Right lobe of liver (tissue), 6 donors: ENCODE measurements around the gene MYH9. TPM values are rescaled to one million over a fixed set of nuclear protein-coding genes. Genes with fewer than 3 reads are reported as not detected.
A peak's percentile ranks its signal among the peaks of the same experiment; 100 is the strongest.

ENCODE experiments used
- ATAC-seq, 4 donors: fragments of 200-7000 bp; cut with Tn5 transposase; one replicate each; pipeline ENCODE4 v1.9.1; 2020; ENCODE audit warnings: mild to moderate bottlenecking in 4 of 4, moderate library complexity in 4 of 4
- DNase-seq, 3 donors: peaks; one replicate each; pipeline ENCODE4 v3.0.0-alpha.2; 2020
- H3K27ac ChIP-seq, 3 donors: fragments of 200-600 bp; one replicate each; pipeline ENCODE4 v1.8.0; 2022
- H3K27me3 ChIP-seq, 2 donors: fragments of 200-600 bp; one replicate each; pipeline ENCODE4 v1.8.0; 2022
- H3K36me3 ChIP-seq, 4 donors: fragments of 200-600 bp; sonication (generic) in 1 of 4; one replicate each; pipeline versions ENCODE4 v1.5.1 to v1.8.0; 2017 to 2022; ENCODE audit warnings: control low read depth in 1 of 4
- H3K4me1 ChIP-seq, 4 donors: fragments of 200-600 bp; sonication (generic) in 1 of 4; one replicate each; pipeline versions ENCODE4 v1.5.1 to v1.8.0; 2017 to 2022; ENCODE audit warnings: control low read depth in 1 of 4
- H3K4me3 ChIP-seq, 3 donors: fragments of 200-600 bp; one replicate each; pipeline ENCODE4 v1.8.0; 2022
- H3K9me3 ChIP-seq, 4 donors: fragments of 200-600 bp; sonication (generic) in 1 of 4; one replicate each; pipeline versions ENCODE4 v1.5.1 to v1.8.0; 2017 to 2022; ENCODE audit warnings: control low read depth in 1 of 4
- CTCF ChIP-seq, 4 donors: fragments of 200-600 bp in 3 of 4; fragments of 450-650 bp in 1 of 4; IDR thresholded peaks; one replicate each; pipeline versions ENCODE4 v1.5.1 to v1.8.0; 2016 to 2022; ENCODE audit warnings: antibody characterized with exemption in 4 of 4, mild to moderate bottlenecking in 2 of 4
- POLR2A ChIP-seq: fragments of 450-650 bp; IDR thresholded peaks from one replicate; pipeline ENCODE4 v1.6.1; 2017; ENCODE audit warnings: antibody characterized with exemption, mild to moderate bottlenecking
- WGBS: methylation state at CpG from one replicate; pipeline ENCODE4 v1.1.6; 2018; ENCODE audit warnings: low coverage, low lambda C conversion rate; ENCODE audit not compliant: insufficient coverage; ENCODE audit errors: missing lambda C conversion rate; 5-methylcytosine and 5-hydroxymethylcytosine counted together
- intact Hi-C, 2 donors: fragments of 100-400 bp; cut with DNase I; formaldehyde crosslinking; loops; one replicate each; pipeline versions ENCODE4 v1.11.2 to v1.14.1; 2022
- total RNA-seq, 6 experiments: library from RNA; depleted of rRNA in 2 of 6; stranded (reverse); fragments of >200 nt in 2 of 6; fragmentation: NEBNext Ultra II Directional in 3 of 6; extraction: Animal tissue kit (Norgen Biotek cat#: 25700) in 3 of 6; gene quantifications; one replicate each; pipeline versions ENCODE4 v1.1.0 to v1.2.4, GENCODE V29; 2016 to 2023
- donor health status: DM: no; HTN: yes; CAD: no.
- donor health status: DM: no; HTN: no; CAD: no.
- donor health status: DM: no; HTN: no; CAD: no.
- donor health status: DM: no; HTN: yes; CAD: no.
- donor health status: DM: no; HTN: yes; CAD: no.

MYH9 gene
- total RNA-seq, 6 experiments from 2014 or later: 168 to 435 (median 222) TPM

DNA sequence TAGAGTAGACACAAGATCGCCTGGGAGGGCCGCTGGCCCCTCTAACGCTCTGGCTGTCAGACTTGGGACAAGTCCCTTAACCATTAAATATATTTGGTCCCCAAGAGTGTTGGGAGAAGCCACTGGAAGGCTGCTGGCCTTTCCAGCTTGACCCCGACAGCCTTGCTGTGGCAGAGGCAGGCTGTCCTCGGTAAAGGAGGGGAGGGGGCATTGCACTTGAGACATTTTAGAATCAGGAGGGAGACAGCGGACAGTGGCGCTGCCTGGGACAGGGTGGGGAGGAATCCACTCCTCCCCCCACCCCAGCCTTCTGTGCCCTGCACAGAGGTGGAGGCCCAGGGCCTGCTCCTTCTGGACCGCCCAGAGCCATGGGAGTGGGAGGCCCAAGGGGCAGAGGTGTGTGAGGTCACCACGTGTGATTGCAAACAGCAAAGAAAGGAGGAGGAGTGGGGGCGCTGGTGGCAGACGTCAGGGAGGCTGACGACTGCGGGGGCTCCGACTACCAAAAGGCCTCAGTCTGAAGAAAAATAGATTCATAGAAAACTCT is 105.9 kb downstream of the MYH9 start:
- H3K4me1 ChIP-seq: peaks cover 0 to 53% (median 26%) of the 10 kb centered on the region in 4 donors
- H3K27ac ChIP-seq: no peak overlapping the region
- peaks cover 17 to 52% (median 33%) of the 10 kb centered on the region in 4 donors for H3K36me3 ChIP-seq
- H3K9me3 ChIP-seq: no peaks in the 10 kb centered on the region
- no peak overlapping the region for H3K4me3 ChIP-seq
- intact Hi-C loops: loop anchor here (10.0 kb wide), 2 partner anchors 47 to 87 kb away; partner anchors contain the start of gene APOL2 (in 2 of the 2)
- 89% methylated on average over 9 of the region's 14 CpGs for WGBS
- DNase-seq (no peak), ATAC-seq (no peak)
- H3K27me3 ChIP-seq: no peaks in the 10 kb centered on the region
- TF ChIP-seq CTCF (IDR thresholded peaks at IDR 0.05) (no peak), POLR2A (no peak)

GRCh38 chr22:36280379-36280778 is 107.4 kb downstream of the MYH9 start:
- no peak for DNase-seq

DNA sequence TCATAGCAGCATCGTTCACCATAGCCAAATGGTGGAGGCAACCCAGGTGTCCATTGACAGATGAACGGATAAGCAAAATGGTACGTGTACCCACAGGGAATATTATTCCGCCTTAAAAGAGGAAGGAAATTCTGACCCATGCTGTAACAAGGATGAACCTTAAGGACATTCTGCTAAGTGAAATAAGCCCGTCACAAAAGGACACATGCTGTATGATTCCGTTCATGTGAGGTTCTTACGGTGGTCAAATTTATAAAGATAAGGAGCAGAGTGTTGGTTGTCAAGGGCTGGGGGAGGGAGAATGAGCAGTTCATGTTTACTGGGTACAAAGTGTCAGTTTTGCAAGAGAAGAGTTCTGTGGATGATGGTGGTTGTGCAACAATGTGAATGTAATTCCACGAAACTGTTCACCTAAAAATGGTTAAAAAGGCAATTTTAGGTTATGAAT is 108.5 kb downstream of the MYH9 start:
- intact Hi-C loops: no loop called here
- DNase-seq (no peak), ATAC-seq (peak; percentile 49 to 75 (median 66))
- Histone ChIP-seq H3K9me3 (no peaks in the 10 kb centered on the region), H3K4me1 (peaks cover 0 to 37% (median 18%) of the 10 kb centered on the region in 4 donors), H3K27me3 (no peaks in the 10 kb centered on the region), H3K36me3 (peaks cover 0 to 34% (median 17%) of the 10 kb centered on the region in 4 donors), H3K4me3 (no peak overlapping the region), H3K27ac (peak overlapping the region in 2 of 3 donors; percentile 69)
- TF ChIP-seq CTCF (IDR thresholded peaks at IDR 0.05): no peak
- TF ChIP-seq POLR2A: no peak
- WGBS: 29% methylated on average over 8 of the region's 8 CpGs

More at GRCh38 chr22:36280379-36280778, 107.4 kb downstream of the MYH9 start:
- H3K4me3 ChIP-seq: no peak overlapping the region
- H3K27me3 ChIP-seq: no peaks in the 10 kb centered on the region
- intact Hi-C loops: loop anchor here (10.0 kb wide), 2 partner anchors 46 to 86 kb away; partner anchors contain the start of gene APOL2 (in 2 of the 2)
- peaks cover 10 to 45% (median 27%) of the 10 kb centered on the region in 4 donors for H3K36me3 ChIP-seq
- peak overlapping the region in 2 of 3 donors; percentile 69 for H3K27ac ChIP-seq
- ATAC-seq: peak; percentile 4 to 29 (median 20)
- H3K9me3 ChIP-seq: no peaks in the 10 kb centered on the region
- H3K4me1 ChIP-seq: peaks cover 0 to 43% (median 21%) of the 10 kb centered on the region in 4 donors
- 28% methylated on average over 7 of the region's 8 CpGs for WGBS
- TF ChIP-seq POLR2A (no peak), CTCF (IDR thresholded peaks at IDR 0.05) (no peak)

GRCh38 chr22:36277482-36278291 is 110.1 kb downstream of the MYH9 start:
- H3K36me3 ChIP-seq: peaks cover 0 to 18% (median 8%) of the 10 kb centered on the region in 4 donors
- WGBS: 27% methylated on average over 8 of the region's 18 CpGs
- H3K4me1 ChIP-seq: peaks cover 0 to 37% (median 18%) of the 10 kb centered on the region in 4 donors
- no peak overlapping the region for H3K4me3 ChIP-seq
- TF ChIP-seq POLR2A: no peak
- TF ChIP-seq CTCF (IDR thresholded peaks at IDR 0.05): peak; percentile 56 to 82 (median 81)
- H3K27ac ChIP-seq: peak overlapping the region in 2 of 3 donors; percentile 69
- intact Hi-C loops: no loop called here
- ATAC-seq (peak; percentile 68 to 84 (median 80)), DNase-seq (peak in 1 of 3 donors; percentile 63)
- no peaks in the 10 kb centered on the region for H3K9me3 ChIP-seq
- H3K27me3 ChIP-seq: no peaks in the 10 kb centered on the region
